K562 (cell line): ENCODE results near the gene KYAT1. TPM values are rescaled to one million over a fixed set of nuclear protein-coding genes. Genes with fewer than 3 reads are reported as not detected.

Experiments used
- ATAC-seq: fragments of 200-7000 bp; cut with Tn5 transposase; 3 replicates; pipeline ENCODE4 v1.9.1; 2020; ENCODE audit warnings: moderate library complexity
- BruUV-seq: library from RNA; stranded (reverse); fragments of 400-500 nt; replicated peaks from 2 replicates; lab custom pipeline; 2021; lab: Mats Ljungman, UMichigan
- CTCF ChIA-PET: fragments of 300-600 bp; formaldehyde crosslinking; extraction: SDS; loops from one replicate; lab custom pipeline; 2021; ENCODE audit warnings: low intra/inter-chr PET ratio; lab: Yijun Ruan, JAX
- POLR2A ChIA-PET: fragments of 300-600, 350-650 bp; sonication (Branson Sonifier 250); formaldehyde crosslinking; extraction: SDS; loops from one replicate; lab custom pipeline; 2021; ENCODE audit warnings: antibody characterized with exemption, inconsistent platforms; lab: Yijun Ruan, JAX
- DNase-seq, 4 experiments: peaks; one replicate each; pipeline versions ENCODE4 v3.0.0 to v3.0.0-alpha.2; 2011 to 2018; ENCODE audit warnings: low spot score in 3 of 4, mixed read lengths in 3 of 4; ENCODE audit errors: extremely low read depth in 1 of 4
- FAIRE-seq: peaks from 2 replicates; lab custom pipeline; 2011; peaks lifted over from hg19 to GRCh38; lab: Jason Lieb, UNC
- H2AFZ ChIP-seq: 2 replicates; pipeline ENCODE4 v1.6.0; 2011; ENCODE audit warnings: low read depth, low read length, control low read depth, inconsistent platforms
- H3K27ac ChIP-seq: fragments of 200-600 bp; 3 replicates; pipeline ENCODE4 v1.8.0; 2011; ENCODE audit warnings: low read depth, mild to moderate bottlenecking, control low read depth, inconsistent platforms, low read length, moderate library complexity, mixed read lengths; ENCODE audit errors: extremely low read depth
- H3K27me3 ChIP-seq, 2 experiments: fragments of 300-600 bp in 1 of 2; 2 replicates in 1 of 2; 3 replicates in 1 of 2; pipeline versions ENCODE4 v1.6.0 to v1.8.0; 2011; ENCODE audit warnings: inconsistent platforms in 2 of 2, low read length in 2 of 2, mild to moderate bottlenecking in 1 of 2, mixed read lengths in 1 of 2, moderate library complexity in 1 of 2; ENCODE audit not compliant: control insufficient read depth in 2 of 2, insufficient read depth in 2 of 2
- H3K36me3 ChIP-seq: fragments of 300-600 bp; 3 replicates; pipeline ENCODE4 v1.8.0; 2011; ENCODE audit warnings: mild to moderate bottlenecking, low read length, inconsistent platforms; ENCODE audit not compliant: control insufficient read depth, insufficient read depth
- H3K4me1 ChIP-seq, 2 experiments: fragments of 200-600 bp in 1 of 2; replicated peaks in 1 of 2; 2 replicates in 1 of 2; 3 replicates in 1 of 2; pipeline versions ENCODE4 v1.5.1 to v1.8.0; 2011; ENCODE audit warnings: inconsistent platforms in 2 of 2, low read length in 2 of 2, mild to moderate bottlenecking in 1 of 2, mixed read lengths in 1 of 2, moderate library complexity in 1 of 2; ENCODE audit not compliant: control insufficient read depth in 2 of 2, insufficient read depth in 2 of 2
- H3K4me2 ChIP-seq: 2 replicates; pipeline ENCODE4 v1.6.1; 2011; ENCODE audit warnings: low read length, control low read depth, inconsistent platforms, mixed read lengths; ENCODE audit not compliant: insufficient read depth
- H3K4me3 ChIP-seq: fragments of 200-600 bp; sonication (generic), shearing (Covaris generic); 2 replicates; pipeline ENCODE4 v1.5.1; 2016; ENCODE audit warnings: control low read depth, inconsistent platforms
- H3K79me2 ChIP-seq: fragments of 200-600 bp; 3 replicates; pipeline ENCODE4 v1.8.0; 2011; ENCODE audit warnings: low read length, inconsistent platforms; ENCODE audit not compliant: control insufficient read depth, insufficient read depth
- H3K9ac ChIP-seq, 2 experiments: 2 replicates each; pipeline versions ENCODE4 v1.6.0 to v1.6.1; 2011; ENCODE audit warnings: low read depth in 2 of 2, low read length in 2 of 2, control low read depth in 1 of 2, inconsistent platforms in 1 of 2, mild to moderate bottlenecking in 1 of 2, mixed read lengths in 1 of 2; ENCODE audit not compliant: insufficient read depth in 1 of 2
- H3K9me1 ChIP-seq: one replicate; pipeline ENCODE4 v1.6.0; 2011; ENCODE audit warnings: inconsistent platforms, mild to moderate bottlenecking, low read length, moderate library complexity; ENCODE audit not compliant: control insufficient read depth, insufficient read depth
- H3K9me3 ChIP-seq: replicated peaks from 2 replicates; pipeline ENCODE4 v1.5.1; 2011; ENCODE audit warnings: low read depth, low read length, inconsistent platforms; ENCODE audit not compliant: control insufficient read depth, insufficient read depth
- H4K20me1 ChIP-seq: replicated peaks from 2 replicates; pipeline ENCODE4 v1.6.1; 2011; ENCODE audit warnings: low read length, inconsistent platforms, mixed read lengths; ENCODE audit not compliant: control insufficient read depth, insufficient read depth
- CLOCK ChIP-seq: fragments of 250-450 bp; sonication (Bioruptor Pico); IDR thresholded peaks from 2 replicates; pipeline ENCODE4 v1.4.0; 2020; ENCODE audit warnings: mild to moderate bottlenecking, moderate library complexity, borderline replicate concordance
- MAFF ChIP-seq: IDR thresholded peaks from 2 replicates; pipeline ENCODE4 v1.6.1; 2012; ENCODE audit warnings: low read length, improper control_type of control experiment
- PHF8 ChIP-seq: fragments of 200-600 bp; sonication (generic); IDR thresholded peaks from 2 replicates; pipeline ENCODE4 v1.6.1; 2012; ENCODE audit warnings: mixed run types, mild to moderate bottlenecking, inconsistent platforms, low read length, moderate library complexity, borderline replicate concordance
- POLR2A ChIP-seq: fragments of 450-650 bp; conservative IDR thresholded peaks from 2 replicates; pipeline ENCODE4 v1.6.1; 2016
- POLR2AphosphoS5 ChIP-seq: IDR thresholded peaks from 2 replicates; pipeline ENCODE4 v1.6.1; 2011; ENCODE audit warnings: mild to moderate bottlenecking, low read depth, low read length, moderate library complexity; ENCODE audit not compliant: control insufficient read depth, insufficient read depth
- PTBP1 ChIP-seq: fragments of 200-400 bp; formaldehyde crosslinking; IDR thresholded peaks from 2 replicates; pipeline ENCODE4 v1.6.1; 2017; ENCODE audit warnings: low read depth, low read length
- ZNF384 ChIP-seq: IDR thresholded peaks from 2 replicates; pipeline ENCODE4 v1.6.1; 2012; ENCODE audit warnings: low read depth, low read length, improper control_type of control experiment
- ZNF586 ChIP-seq: fragments of 450-650 bp; formaldehyde crosslinking; conservative IDR thresholded peaks from 2 replicates; pipeline ENCODE4 v1.4.0; 2020; ENCODE audit warnings: mild to moderate bottlenecking, moderate library complexity
- WGBS: fragments of 100-300 bp; shearing (Covaris generic); methylation state at CpG from one replicate; pipeline ENCODE4 v1.1.6; 2016; ENCODE audit warnings: low coverage, mixed read lengths; ENCODE audit not compliant: insufficient coverage; ENCODE audit errors: missing lambda C conversion rate; 5-methylcytosine and 5-hydroxymethylcytosine counted together
- in situ Hi-C: fragments of 300-500 bp; cut with MboI; formaldehyde crosslinking; loops from 4 replicates; pipeline ENCODE4 v1.15.0; 2018; ENCODE audit warnings: inconsistent platforms, mixed read lengths
- intact Hi-C: fragments of 100-400 bp; cut with micrococcal nuclease; formaldehyde crosslinking; loops from 2 replicates; pipeline ENCODE4 v1.14.2; 2022
- polyA plus RNA-seq, 8 experiments: library from polyadenylated mRNA; depleted of rRNA in 4 of 8; stranded (reverse) in 5 of 8; unstranded in 3 of 8; fragments of >200 nt; fragmentation: Nextera tagmentation in 2 of 8; fragmentation: Illumina TruSeq in 1 of 8; extraction: Ambion mirVana in 2 of 8; extraction: Trizol in 1 of 8; gene quantifications; 2 replicates each; pipeline versions ENCODE4 v1.2.1 to v1.2.3, GENCODE V29; 2011 to 2014; ENCODE audit warnings: inconsistent platforms in 1 of 8, missing spikeins in 1 of 8
- total RNA-seq, 7 experiments: library from RNA; depleted of rRNA in 6 of 7; stranded (reverse); fragments of >200 nt in 6 of 7; fragmentation: Illumina TruSeq in 2 of 7; extraction: Trizol in 2 of 7; gene quantifications; 2 replicates each; pipeline versions ENCODE4 v1.2.1 to v1.2.3, GENCODE V29; 2011 to 2021; ENCODE audit warnings: low replicate concordance in 1 of 7
- TF ChIP-seq, protein P1 (sequence below): fragments of 250-450 bp; sonication (Bioruptor Pico); IDR thresholded peaks from 2 replicates; pipeline ENCODE4 v1.4.0; 2020; ENCODE audit warnings: mild to moderate bottlenecking, moderate library complexity

KYAT1 gene
- total and polyA plus RNA-seq, 9 of the 15 experiments (the other 6 are each of a cell fraction or from before 2014, with no cell fraction given), result 6.4 to 16.8 (median 11.1) TPM

DNA sequence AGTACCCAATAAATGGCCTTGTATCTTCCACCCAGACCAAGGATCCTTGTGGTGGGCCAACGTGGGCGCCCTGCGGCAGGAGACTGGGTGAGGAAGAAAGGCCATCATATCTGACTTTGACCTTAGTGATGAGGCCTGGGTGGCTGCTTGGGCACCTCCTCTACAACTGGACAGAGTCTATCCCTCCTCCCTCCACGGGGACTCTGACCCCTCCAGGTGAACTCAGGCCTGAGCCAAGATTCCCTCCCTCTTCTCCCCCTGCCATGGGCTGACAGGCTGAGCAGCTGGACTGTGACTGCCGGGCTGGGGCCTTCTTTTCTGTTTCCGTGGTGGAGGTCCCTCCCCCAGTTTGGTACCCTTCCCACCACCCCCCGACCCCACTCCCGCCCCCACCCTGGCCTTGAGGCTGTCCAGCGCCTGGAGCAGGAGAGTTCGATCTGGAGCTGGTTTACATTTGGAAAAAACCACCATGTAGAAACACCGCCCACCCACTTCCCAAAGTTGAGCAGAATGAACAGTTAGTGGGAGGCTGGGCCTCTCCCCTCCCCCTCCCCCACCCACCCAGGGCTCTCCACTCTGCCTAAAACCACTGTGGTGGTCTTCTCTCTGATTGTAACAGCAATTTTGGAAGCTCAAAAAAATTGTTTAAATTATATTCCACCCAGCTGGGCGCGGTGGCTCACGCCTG lies 37.8 kb upstream of the KYAT1 start (continued):
- TF ChIP-seq CLOCK (CRISPR knock-in tag), result no peak
- no peak for TF ChIP-seq PTBP1
- no peak for TF ChIP-seq PHF8
- no peak for TF ChIP-seq ZNF586

GRCh38 chr9:128918921-128919320 lies 37.2 kb upstream of the KYAT1 start:
- H3K9ac ChIP-seq, result peak overlapping the region in 1 of 2 experiments; percentile 45; a peak in 1 of 4 replicates
- CTCF ChIA-PET, result no interaction called here

More at GRCh38 chr9:128918921-128919320, 37.2 kb upstream of the KYAT1 start:
- Histone ChIP-seq H3K4me2 (no peak overlapping the region), H3K4me1 (peaks cover 6 to 37% of the 10 kb centered on the region in 2 experiments), H2AFZ (no peak overlapping the region), H3K27me3 (no peaks in the 10 kb centered on the region), H3K4me3 (no peak overlapping the region), H3K9me3 (no peaks in the 10 kb centered on the region), H4K20me1 (no peaks in the 10 kb centered on the region), H3K36me3 (peaks cover 29% of the 10 kb centered on the region; the same call in 2 of the 3 replicates), H3K9me1 (no peaks in the 10 kb centered on the region), H3K27ac (no peak overlapping the region), H3K79me2 (0 out of 3 replicates have a peak, but pooled peaks cover 4% of the 10 kb centered on the region)
- WGBS, result 52% methylated on average over 2 of the region's 2 CpGs
- intact Hi-C loops (no loop called here), in situ Hi-C loops (no loop called here)
- ATAC-seq, result no peak
- TF ChIP-seq, protein P1, sequence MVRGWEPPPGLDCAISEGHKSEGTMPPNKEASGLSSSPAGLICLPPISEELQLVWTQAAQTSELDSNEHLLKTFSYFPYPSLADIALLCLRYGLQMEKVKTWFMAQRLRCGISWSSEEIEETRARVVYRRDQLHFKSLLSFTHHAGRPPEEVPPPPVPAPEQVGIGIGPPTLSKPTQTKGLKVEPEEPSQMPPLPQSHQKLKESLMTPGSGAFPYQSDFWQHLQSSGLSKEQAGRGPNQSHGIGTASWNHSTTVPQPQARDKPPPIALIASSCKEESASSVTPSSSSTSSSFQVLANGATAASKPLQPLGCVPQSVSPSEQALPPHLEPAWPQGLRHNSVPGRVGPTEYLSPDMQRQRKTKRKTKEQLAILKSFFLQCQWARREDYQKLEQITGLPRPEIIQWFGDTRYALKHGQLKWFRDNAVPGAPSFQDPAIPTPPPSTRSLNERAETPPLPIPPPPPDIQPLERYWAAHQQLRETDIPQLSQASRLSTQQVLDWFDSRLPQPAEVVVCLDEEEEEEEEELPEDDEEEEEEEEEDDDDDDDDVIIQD (CRISPR knock-in tag), result no peak
- TF ChIP-seq ZNF384 (no peak), POLR2A (0 out of 2 replicates have a peak, but pooled peaks have one; percentile 25), MAFF (no peak), POLR2AphosphoS5 (peak; percentile 14; the same call in 1 of the 2 replicates)
- no TSS peak for BruUV-seq
- POLR2A ChIA-PET, result interaction anchor here (0.5 to 0.6 kb wide), 4 partner anchors 8 to 763 kb away, joined by 3 to 4 read pairs (median 3); no protein-coding TSS in a partner anchor
- DNase-seq, result no peak
- FAIRE-seq, result no peak
